GM10248 (cell line): Measurements from ENCODE around the gene HDAC4.

Experiments
- CTCF ChIA-PET: fragments of 300-600 bp; sonication (Branson Sonifier 250); formaldehyde crosslinking; extraction: SDS; loops from one replicate; lab custom pipeline; 2021; ENCODE audit warnings: antibody characterized with exemption; lab: Yijun Ruan, JAX
- POLR2A ChIA-PET: fragments of 350-650 bp; sonication (Branson Sonifier 250); formaldehyde crosslinking; extraction: SDS; loops from one replicate; lab custom pipeline; 2020; ENCODE audit warnings: antibody characterized with exemption; lab: Yijun Ruan, JAX
- DNase-seq: peaks from one replicate; pipeline ENCODE4 v3.0.0; 2012; ENCODE audit errors: extremely low spot score
- CTCF ChIP-seq: IDR thresholded peaks from 2 replicates; pipeline ENCODE4 v1.5.1; 2012; ENCODE audit warnings: mild to moderate bottlenecking, low read depth; ENCODE audit errors: extremely low read depth, missing control alignments, control extremely low read depth

The HDAC4 gene

GRCh38 chr2:239198221-239198620 is 202.6 kb downstream of the HDAC4 start:
- ChIA-PET POLR2A (no interaction called here), CTCF (no interaction called here)
- no peak for TF ChIP-seq CTCF
- DNase-seq, result no peak

GRCh38 chr2:239197146-239197545 is 203.7 kb downstream of the HDAC4 start:
- TF ChIP-seq CTCF, result no peak
- DNase-seq, result no peak

GRCh38 chr2:239196474-239197021 is 204.3 kb downstream of the HDAC4 start:
- CTCF ChIA-PET, result no interaction called here
- POLR2A ChIA-PET, result no interaction called here
- no peak for TF ChIP-seq CTCF

More at GRCh38 chr2:239197146-239197545, 203.7 kb downstream of the HDAC4 start:
- POLR2A ChIA-PET, result no interaction called here
- CTCF ChIA-PET, result no interaction called here

GRCh38 chr2:239195992-239196391 is 204.8 kb downstream of the HDAC4 start:
- ChIA-PET POLR2A (no interaction called here), CTCF (no interaction called here)
- TF ChIP-seq CTCF, result no peak
- DNase-seq, result no peak

More at GRCh38 chr2:239196474-239197021, 204.3 kb downstream of the HDAC4 start:
- DNase-seq, result no peak

GRCh38 chr2:239195318-239195871 is 205.4 kb downstream of the HDAC4 start:
- TF ChIP-seq CTCF, result no peak

GRCh38 chr2:239194731-239195317 is 206.0 kb downstream of the HDAC4 start:
- no peak for TF ChIP-seq CTCF
- POLR2A ChIA-PET, result no interaction called here
- no peak for DNase-seq
- CTCF ChIA-PET, result interaction anchor here (1.5 kb wide), 1 partner anchor 12 kb away, joined by 7 read pairs; no protein-coding TSS in a partner anchor

More at GRCh38 chr2:239195318-239195871, 205.4 kb downstream of the HDAC4 start:
- ChIA-PET CTCF (no interaction called here), POLR2A (no interaction called here)
- DNase-seq, result no peak
